ENCODE results near the gene TMEM204.

DNA sequence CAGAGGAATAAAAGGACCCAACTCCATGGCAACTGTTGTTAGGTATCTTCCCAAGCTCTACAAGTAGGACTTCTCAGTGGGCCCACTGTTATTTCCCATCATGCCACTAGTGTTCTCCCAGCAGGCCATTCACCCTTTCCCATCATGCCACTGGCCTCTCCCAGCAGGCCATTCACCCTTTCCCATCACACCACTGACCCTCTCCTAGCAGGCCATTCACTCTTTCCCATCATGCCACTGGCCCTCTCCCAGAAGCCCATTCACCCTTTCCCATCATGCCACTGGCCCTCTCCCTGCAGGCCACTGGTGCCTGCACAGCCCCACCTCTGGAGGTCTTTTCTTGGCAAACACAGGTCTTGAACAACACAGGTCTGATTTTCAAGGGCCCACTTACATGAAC is 42.1 kb downstream of the TMEM204 start:
- TF ChIP-seq SIX5 (IDR thresholded peaks at IDR 0.05; ENCODE audit: low read depth, low read length, severe bottlenecking) (no peak), PKNOX1 (IDR thresholded peaks at IDR 0.05) (no peak), SIN3A (IDR thresholded peaks at IDR 0.05; ENCODE audit: low read depth, low read length) (no peak), HDAC2 (IDR thresholded peaks at IDR 0.05) (no peak), TAF1 (IDR thresholded peaks at IDR 0.05; ENCODE audit: borderline replicate concordance, low read depth, low read length) (no peak), BHLHE40 (IDR thresholded peaks at IDR 0.05; ENCODE audit: borderline replicate concordance in 1 of 2, low read depth in 2 of 2, low read length in 1 of 2) (no peak), POLR2A (IDR thresholded peaks at IDR 0.05; ENCODE audit: low read depth, low read length) (no peak), POLR2AphosphoS5 (IDR thresholded peaks at IDR 0.05; ENCODE audit: low read length) (no peak), EZH2 (IDR thresholded peaks at IDR 0.05; ENCODE audit: borderline replicate concordance, control insufficient read depth, low read depth, low read length) (no peak), MYC (IDR thresholded peaks at IDR 0.05; ENCODE audit: insufficient read depth, insufficient read length, insufficient replicate concordance, low read length, severe bottlenecking) (no peak), TARDBP (IDR thresholded peaks at IDR 0.05; ENCODE audit: borderline replicate concordance) (no peak), CTCF (IDR thresholded peaks at IDR 0.05 in 2 of 3, conservative IDR thresholded peaks at IDR 0.05 in 1 of 3; ENCODE audit: control insufficient read depth in 2 of 3, extremely low read depth in 1 of 3, insufficient read depth in 1 of 3, low read depth in 3 of 3, low read length in 3 of 3) (no peak), MXI1 (IDR thresholded peaks at IDR 0.05; ENCODE audit: low read depth, low read length) (no peak), CBX5 (IDR thresholded peaks at IDR 0.05; ENCODE audit: low read depth) (no peak)
